DMS53 (cell line): ENCODE results near the gene DNAJC1.
"Not testable (repeated sequence)": the region's sequence is repeated elsewhere in the genome, so short reads cannot be mapped to it uniquely, and the experiment has no call there.

Experiments used
- DNase-seq: peaks from one replicate; lab custom pipeline; 2025; lab: John Stamatoyannopoulos, UW

The DNAJC1 gene

GRCh38 chr10:21899736-21900135 is 103.8 kb downstream of the DNAJC1 start:
- DNase-seq = no peak

- no peak for DNase-seq
Observed at GRCh38 chr10:21895932-21896331, 107.6 kb downstream of the DNAJC1 start.

DNA sequence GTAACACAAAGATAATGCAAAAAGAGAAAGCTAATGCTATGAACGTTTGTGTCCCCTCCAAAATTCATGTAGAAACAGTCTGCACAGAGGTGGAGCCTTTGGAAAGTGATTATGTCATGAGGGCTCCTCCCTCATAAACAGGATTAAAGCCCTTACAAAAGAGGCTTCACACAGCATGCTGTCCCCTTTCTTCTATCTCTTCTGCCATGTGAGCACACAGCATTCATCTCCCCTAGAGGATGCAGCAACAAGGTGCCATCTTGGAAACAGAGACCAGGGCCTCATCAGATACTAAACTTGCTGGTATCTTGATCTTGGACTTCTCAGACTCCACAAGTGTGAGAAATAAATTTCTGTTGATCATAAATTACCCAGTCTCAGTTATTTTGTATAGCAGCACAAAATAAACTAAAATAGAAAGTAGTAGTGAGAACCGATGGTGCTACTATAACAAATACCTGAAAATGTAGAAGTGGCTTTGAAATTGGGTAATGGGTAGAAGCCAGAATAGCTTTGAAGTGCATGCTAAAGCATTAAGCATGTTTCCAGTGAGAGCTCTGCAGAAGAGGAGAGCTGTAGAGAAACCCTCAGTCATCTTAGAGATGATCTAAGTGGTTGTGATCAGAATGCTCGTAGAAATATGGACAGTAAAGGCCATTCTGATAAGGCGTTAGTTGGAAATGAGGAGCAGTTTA is 108.7 kb downstream of the DNAJC1 start:
- no peak for DNase-seq

DNA sequence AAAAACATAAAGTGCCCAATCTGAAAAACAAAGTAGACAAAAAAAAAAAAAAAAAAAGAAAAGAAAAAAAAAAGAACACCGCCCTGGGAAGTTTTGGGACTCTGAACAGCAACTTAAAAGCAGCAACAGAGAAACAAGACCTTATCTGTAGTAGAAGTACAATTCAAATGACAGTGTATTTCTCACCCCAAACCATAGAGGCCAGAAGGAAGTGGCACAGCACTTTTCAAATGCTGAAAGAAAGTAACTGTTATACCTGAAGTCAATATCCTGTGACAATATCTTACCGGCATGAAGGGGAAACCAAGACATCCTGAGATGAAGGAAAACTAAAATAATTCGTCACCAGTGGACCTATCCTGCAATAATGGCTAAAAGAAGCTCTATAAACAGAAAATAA is 112.1 kb downstream of the DNAJC1 start:
- DNase-seq = no peak

GRCh38 chr10:21889477-21890275 is 113.9 kb downstream of the DNAJC1 start:
- no peak for DNase-seq

- no peak for DNase-seq
Observed at GRCh38 chr10:21888959-21889358, 114.6 kb downstream of the DNAJC1 start.

DNA sequence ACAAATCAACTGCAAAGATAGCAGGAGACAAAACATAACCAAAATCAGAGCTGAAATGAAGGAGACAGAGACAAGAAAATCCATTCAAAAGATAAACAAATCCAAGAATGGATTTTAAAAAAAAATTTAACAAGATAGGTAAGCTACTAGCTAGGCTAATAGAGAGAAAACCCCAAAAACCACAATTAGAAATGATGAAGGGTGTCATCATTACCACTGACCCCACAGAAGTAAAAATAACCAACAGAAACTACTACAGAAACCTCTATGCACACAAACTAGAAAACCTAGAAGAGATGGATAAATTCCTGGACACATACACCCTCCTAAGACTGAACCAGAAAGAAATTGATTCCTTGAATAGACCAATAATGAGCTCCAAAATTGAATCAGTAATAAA is 117.6 kb downstream of the DNAJC1 start:
- DNase-seq = no peak

DNA sequence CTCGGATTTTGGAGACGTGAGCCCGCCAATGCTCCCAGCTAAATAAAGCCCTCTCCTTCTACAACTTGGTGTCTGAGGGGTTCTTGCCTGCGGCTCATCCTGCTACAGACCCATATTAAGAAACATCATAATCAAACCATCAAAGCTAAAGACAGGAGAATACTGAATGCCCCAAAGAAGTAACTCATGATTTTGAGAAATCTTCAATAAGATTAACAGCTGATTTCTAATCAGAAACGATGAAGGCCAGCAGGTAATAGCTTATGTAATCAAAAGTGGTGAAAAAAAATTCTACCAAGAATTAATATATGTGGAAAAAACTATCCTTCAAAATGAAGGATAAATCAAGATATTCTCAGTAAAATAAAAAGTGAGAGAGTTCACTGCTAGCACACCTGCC is 130.3 kb downstream of the DNAJC1 start:
- no peak for DNase-seq

- DNase-seq = not testable (repeated sequence)
Observed at GRCh38 chr10:21872771-21873170, 130.8 kb downstream of the DNAJC1 start.

DNA sequence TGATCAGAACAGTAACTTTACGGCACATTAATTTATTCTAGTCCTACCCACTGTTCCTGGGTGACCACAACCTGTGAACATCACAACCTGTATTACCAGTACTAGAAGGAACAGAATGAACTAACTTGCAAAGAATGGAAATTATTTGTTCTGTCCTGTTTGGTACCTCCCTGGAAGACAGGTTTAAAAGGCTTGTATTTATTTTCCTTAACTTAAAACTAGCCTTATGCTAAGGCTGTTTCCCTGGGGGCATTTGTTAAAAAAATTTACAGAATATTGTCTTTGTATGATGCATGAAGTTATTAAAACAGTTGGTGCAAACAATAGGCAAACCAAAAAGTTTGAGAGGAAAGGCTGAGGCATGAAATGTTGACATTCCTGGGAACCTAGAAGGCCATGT is 132.7 kb downstream of the DNAJC1 start:
- no peak for DNase-seq

DNA sequence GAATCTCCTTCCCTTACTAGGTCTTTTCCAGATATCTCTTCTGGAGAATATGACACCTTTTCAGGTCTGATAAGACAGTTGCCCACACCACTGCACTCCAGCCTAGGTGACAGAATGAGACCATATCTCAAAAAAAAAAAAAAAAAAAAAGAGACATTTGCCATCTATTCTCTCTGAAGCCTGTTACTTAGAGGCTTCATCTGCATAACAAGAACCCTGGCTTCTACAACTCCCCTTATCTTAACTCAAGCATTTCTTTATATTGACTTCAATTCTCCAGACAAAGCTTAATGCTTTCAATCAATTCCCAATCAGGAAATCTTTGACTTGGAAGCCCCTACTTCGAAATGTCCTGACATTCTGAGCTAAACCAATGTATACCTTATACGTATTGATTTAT is 134.4 kb downstream of the DNAJC1 start:
- not testable (repeated sequence) for DNase-seq

DNA sequence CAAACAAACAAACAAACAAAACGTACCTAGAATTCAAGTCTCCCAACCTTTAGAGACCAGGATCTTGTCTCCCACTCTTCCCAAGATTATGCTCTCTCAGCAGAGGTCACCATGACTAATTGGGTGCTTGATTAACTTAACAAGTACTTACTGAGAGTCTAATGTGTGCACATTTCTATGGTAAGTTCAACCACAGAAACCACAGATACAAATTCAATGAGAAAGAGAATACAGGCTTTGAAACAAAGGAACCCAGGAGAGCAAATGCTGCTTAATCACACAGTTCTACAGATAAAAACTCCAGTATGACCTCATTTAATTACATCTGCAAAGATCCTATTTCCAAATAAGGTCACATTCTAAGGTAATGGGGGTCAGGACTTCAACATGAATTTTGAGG is 142.8 kb downstream of the DNAJC1 start:
- DNase-seq = no peak

DNA sequence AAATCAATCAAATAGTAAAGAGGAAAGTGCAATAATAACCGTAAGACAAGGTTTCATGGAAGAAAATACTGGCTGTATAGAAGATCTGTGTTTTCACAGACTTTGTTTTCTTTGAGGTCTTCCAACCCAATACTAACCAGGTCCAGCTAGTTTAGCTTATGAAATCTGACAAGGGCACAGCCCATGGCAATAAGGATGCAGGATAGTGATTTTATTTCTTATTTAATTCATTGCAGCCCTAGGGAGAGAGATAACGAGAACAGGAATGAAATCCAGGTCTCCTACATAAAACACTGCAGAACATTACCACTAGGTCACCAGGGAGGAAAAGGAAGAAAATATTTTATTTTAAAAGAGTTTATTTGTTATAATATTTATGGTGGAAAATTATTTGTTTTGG is 145.1 kb downstream of the DNAJC1 start:
- no peak for DNase-seq

- peak; percentile 33 for DNase-seq
Observed at GRCh38 chr10:21849607-21850006, 153.9 kb downstream of the DNAJC1 start.

DNA sequence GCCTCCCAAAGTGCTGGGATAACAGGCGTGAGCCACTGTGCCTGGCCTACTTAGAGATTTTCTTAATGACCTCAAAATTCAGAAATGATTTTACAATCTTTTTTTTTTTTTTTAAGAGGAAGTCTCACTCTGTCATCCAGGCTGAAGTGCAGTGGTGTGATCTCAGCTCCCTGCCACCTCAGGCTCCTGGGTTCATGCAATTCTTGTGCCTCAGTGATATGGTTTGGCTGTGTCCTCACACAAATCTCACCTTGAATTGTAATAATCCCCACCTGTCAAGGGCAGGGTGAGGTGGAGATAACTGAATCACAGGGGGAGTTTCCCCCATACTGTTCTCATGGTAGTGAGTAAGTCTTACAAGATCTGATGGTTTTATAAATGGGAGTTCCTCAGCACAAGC is 159.9 kb downstream of the DNAJC1 start:
- DNase-seq = no peak

- DNase-seq = not testable (repeated sequence)
Observed at GRCh38 chr10:21841273-21841672, 162.3 kb downstream of the DNAJC1 start.

- DNase-seq = not testable (repeated sequence)
Observed at GRCh38 chr10:21837487-21837886, 166.0 kb downstream of the DNAJC1 start.

- not testable (repeated sequence) for DNase-seq
Observed at GRCh38 chr10:21834574-21834973, 169.0 kb downstream of the DNAJC1 start.

- DNase-seq = no peak
Observed at GRCh38 chr10:21832821-21833130, 170.8 kb downstream of the DNAJC1 start.

GRCh38 chr10:21831986-21832820 is 171.3 kb downstream of the DNAJC1 start:
- no peak for DNase-seq

DNA sequence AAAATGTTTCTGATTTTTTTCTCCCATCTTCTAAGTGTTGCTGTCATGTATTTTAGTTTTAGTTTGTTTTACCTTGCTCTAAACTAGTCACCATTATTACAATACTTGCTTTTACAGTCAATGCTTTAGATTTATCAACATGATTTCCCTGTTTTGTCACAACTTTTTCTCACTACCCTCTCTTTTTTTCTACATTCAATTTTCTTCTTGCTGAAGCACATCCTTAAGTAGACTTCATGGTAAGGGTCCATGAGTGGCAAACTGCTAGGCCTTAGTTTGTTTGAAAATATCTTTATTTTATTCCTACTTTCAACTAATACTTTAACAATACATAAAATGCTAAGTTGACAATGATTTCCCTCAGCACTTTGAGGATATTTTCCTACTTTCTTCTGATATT is 173.5 kb downstream of the DNAJC1 start:
- no peak for DNase-seq

DNA sequence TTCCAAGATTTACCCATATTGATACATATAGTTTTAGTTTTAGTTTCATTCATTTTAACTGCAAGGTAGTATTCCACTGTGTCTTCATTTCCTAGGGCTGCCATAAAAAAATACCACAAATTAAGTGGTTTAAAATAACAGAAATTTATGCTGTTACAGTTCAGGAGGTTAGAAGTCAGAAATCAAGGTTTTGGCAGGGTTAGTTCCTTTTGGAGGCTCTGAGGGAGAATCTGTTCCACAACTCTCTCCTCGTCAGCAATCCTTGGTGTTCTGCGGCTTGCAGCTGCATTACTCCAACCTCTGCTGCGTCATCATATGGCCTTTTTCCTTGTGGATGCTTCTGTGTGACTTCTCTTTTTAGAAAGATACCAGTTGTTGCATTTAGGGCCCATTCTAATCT is 176.2 kb downstream of the DNAJC1 start:
- no peak for DNase-seq

DNA sequence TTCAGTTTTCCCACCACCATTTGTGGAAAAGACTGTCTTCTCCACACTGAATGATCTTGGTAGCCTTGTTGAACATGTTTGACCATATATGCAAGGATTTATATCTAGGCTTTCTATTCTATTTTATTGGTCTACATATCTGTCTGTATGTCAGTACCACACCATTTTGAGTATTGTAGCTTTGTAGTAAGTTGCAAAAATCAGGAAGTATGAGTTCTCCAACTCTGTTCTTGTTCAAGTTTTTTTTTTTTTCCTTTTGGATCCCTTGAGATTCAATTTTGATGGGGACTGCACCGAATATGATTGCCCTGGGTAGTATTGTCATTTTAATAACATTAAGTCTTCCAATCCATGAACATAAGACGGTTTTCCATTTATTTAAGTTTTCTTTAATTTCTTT is 176.8 kb downstream of the DNAJC1 start:
- DNase-seq = no peak
